Esophagus muscularis mucosa (tissue), 4 donors: ENCODE results near the gene CRHR2.

ENCODE experiments used
- CTCF ChIP-seq, 3 experiments: fragments of 200-600 bp in 2 of 3; fragments of 450-650 bp in 1 of 3; sonication (generic) in 2 of 3; IDR thresholded peaks; one replicate each; pipeline ENCODE4 v1.5.1; 2017 to 2019; ENCODE audit warnings: antibody characterized with exemption in 3 of 3, mild to moderate bottlenecking in 2 of 3, moderate library complexity in 1 of 3
- EP300 ChIP-seq: sonication (generic); formaldehyde crosslinking; IDR thresholded peaks from one replicate; pipeline ENCODE4 v1.6.1; 2017; ENCODE audit warnings: antibody characterized with exemption
- POLR2AphosphoS5 ChIP-seq, 2 donors: sonication (generic); formaldehyde crosslinking; IDR thresholded peaks; one replicate each; pipeline ENCODE4 v1.6.1; 2017; ENCODE audit warnings: antibody characterized with exemption in 2 of 2

DNA sequence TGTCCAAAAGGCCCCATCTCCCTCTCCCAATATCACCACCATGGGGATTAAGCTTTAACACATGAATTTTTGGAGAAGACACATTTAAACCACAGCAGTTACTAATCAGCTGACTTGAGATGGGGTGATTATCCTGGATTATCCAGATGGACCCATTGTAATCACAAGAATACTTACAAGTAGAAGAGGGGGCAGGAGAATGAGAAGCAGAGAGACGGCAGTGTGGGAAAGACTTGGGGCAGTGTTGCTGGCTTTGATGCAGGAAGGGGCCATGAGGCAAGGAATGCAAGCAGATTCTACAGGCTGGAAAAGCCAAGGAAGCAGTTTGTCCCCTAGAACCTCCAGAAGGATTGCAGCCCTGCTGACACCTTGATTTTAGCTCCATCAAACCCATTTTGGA, 39.0 kb upstream of the CRHR2 start:
- TF ChIP-seq CTCF (IDR thresholded peaks at IDR 0.05) = no peak
- TF ChIP-seq POLR2AphosphoS5 (IDR thresholded peaks at IDR 0.05) = no peak
- TF ChIP-seq EP300 = no peak
